Loucy (cell line): ENCODE data around the gene MMP24.
A peak's percentile ranks its signal among the peaks of the same experiment; 100 is the strongest.
"Not testable (repeated sequence)": the region's sequence is repeated elsewhere in the genome, so short reads cannot be mapped to it uniquely, and the experiment has no call there.

ENCODE experiments used
- H2AFZ ChIP-seq: fragments of 200-600 bp; sonication (generic); 2 replicates; pipeline ENCODE4 v1.6.0; 2016; ENCODE audit warnings: antibody characterized with exemption, mild to moderate bottlenecking, low read length, moderate library complexity
- H3F3A ChIP-seq: fragments of 200-600 bp; 2 replicates; pipeline ENCODE4 v1.6.0; 2016; ENCODE audit warnings: antibody characterized with exemption, low read depth, mild to moderate bottlenecking
- H3K27me3 ChIP-seq: fragments of 200-600 bp; sonication (generic); 2 replicates; pipeline ENCODE4 v1.6.1; 2014; ENCODE audit warnings: low read length, mild to moderate bottlenecking; ENCODE audit not compliant: insufficient read depth, poor library complexity, severe bottlenecking
- H3K36me3 ChIP-seq: fragments of 200-600 bp; sonication (generic); 2 replicates; pipeline ENCODE4 v1.6.1; 2016; ENCODE audit warnings: low read length; ENCODE audit not compliant: insufficient read depth
- H3K4me1 ChIP-seq: fragments of 200-600 bp; sonication (generic); 2 replicates; pipeline ENCODE4 v1.5.1; 2014; ENCODE audit warnings: low read length, mild to moderate bottlenecking; ENCODE audit not compliant: insufficient read depth, poor library complexity, severe bottlenecking
- H3K4me2 ChIP-seq: fragments of 200-600 bp; sonication (generic); 2 replicates; pipeline ENCODE4 v1.6.0; 2014; ENCODE audit warnings: antibody characterized with exemption, low read length, low read depth, mild to moderate bottlenecking; ENCODE audit not compliant: poor library complexity, severe bottlenecking
- H3K4me3 ChIP-seq: fragments of 200-600 bp; sonication (generic); 2 replicates; pipeline ENCODE4 v1.5.1; 2014; ENCODE audit warnings: low read length, mild to moderate bottlenecking, mixed read lengths; ENCODE audit not compliant: poor library complexity, severe bottlenecking
- H3K79me2 ChIP-seq: fragments of 200-600 bp; sonication (generic); 2 replicates; pipeline ENCODE4 v1.6.1; 2014; ENCODE audit warnings: low read length; ENCODE audit not compliant: insufficient read depth
- H3K9ac ChIP-seq: fragments of 200-600 bp; sonication (generic); 2 replicates; pipeline ENCODE4 v1.6.0; 2014; ENCODE audit warnings: mild to moderate bottlenecking, low read depth, low read length, moderate library complexity; ENCODE audit not compliant: poor library complexity, severe bottlenecking
- H3K9me2 ChIP-seq: fragments of 200-600 bp; sonication (generic); replicated peaks from 2 replicates; pipeline ENCODE4 v1.6.1; 2016; ENCODE audit warnings: low read depth, low read length, mixed read lengths
- H3K9me3 ChIP-seq: fragments of 200-600 bp; sonication (generic); 2 replicates; pipeline ENCODE4 v1.6.1; 2014; ENCODE audit warnings: mild to moderate bottlenecking, antibody characterized with exemption, low read length, low read depth; ENCODE audit not compliant: insufficient read depth
- H4K20me1 ChIP-seq: fragments of 200-600 bp; sonication (generic); 2 replicates; pipeline ENCODE4 v1.6.0; 2014; ENCODE audit warnings: antibody characterized with exemption, low read length, mild to moderate bottlenecking; ENCODE audit not compliant: insufficient read depth, poor library complexity, severe bottlenecking
- EZH2phosphoT487 ChIP-seq: fragments of 200-600 bp; IDR thresholded peaks from 2 replicates; pipeline ENCODE4 v1.6.1; 2018; ENCODE audit warnings: antibody characterized with exemption, mild to moderate bottlenecking, moderate library complexity, borderline replicate concordance
- TF ChIP-seq, protein P1 (sequence below): fragments of 200-600 bp; sonication (generic); conservative IDR thresholded peaks from 2 replicates; pipeline ENCODE4 v1.5.1; 2014; ENCODE audit warnings: mild to moderate bottlenecking, antibody characterized with exemption, low read length

The MMP24 gene

GRCh38 chr20:35314816-35315631 is 88.5 kb downstream of the MMP24 start:
- H3K9me2 ChIP-seq = no peaks in the 10 kb centered on the region
- H3K9me3 ChIP-seq = no peaks in the 10 kb centered on the region
- no peaks in the 10 kb centered on the region for H3K79me2 ChIP-seq
- no peaks in the 10 kb centered on the region for H3K36me3 ChIP-seq
- H3K27me3 ChIP-seq = no peaks in the 10 kb centered on the region
- H3K4me3 ChIP-seq = no peak overlapping the region
- H3K4me1 ChIP-seq = peaks cover 22% of the 10 kb centered on the region
- no peak for TF ChIP-seq EZH2phosphoT487
- TF ChIP-seq, protein P1, sequence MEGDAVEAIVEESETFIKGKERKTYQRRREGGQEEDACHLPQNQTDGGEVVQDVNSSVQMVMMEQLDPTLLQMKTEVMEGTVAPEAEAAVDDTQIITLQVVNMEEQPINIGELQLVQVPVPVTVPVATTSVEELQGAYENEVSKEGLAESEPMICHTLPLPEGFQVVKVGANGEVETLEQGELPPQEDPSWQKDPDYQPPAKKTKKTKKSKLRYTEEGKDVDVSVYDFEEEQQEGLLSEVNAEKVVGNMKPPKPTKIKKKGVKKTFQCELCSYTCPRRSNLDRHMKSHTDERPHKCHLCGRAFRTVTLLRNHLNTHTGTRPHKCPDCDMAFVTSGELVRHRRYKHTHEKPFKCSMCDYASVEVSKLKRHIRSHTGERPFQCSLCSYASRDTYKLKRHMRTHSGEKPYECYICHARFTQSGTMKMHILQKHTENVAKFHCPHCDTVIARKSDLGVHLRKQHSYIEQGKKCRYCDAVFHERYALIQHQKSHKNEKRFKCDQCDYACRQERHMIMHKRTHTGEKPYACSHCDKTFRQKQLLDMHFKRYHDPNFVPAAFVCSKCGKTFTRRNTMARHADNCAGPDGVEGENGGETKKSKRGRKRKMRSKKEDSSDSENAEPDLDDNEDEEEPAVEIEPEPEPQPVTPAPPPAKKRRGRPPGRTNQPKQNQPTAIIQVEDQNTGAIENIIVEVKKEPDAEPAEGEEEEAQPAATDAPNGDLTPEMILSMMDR = no peak
- H3K4me2 ChIP-seq = no peak overlapping the region
- H3K9ac ChIP-seq = peak overlapping the region; percentile 31
- H3F3A ChIP-seq = no peaks in the 10 kb centered on the region
- H2AFZ ChIP-seq = peak overlapping the region; percentile 41; the same call in 1 of the 2 replicates
- no peaks in the 10 kb centered on the region for H4K20me1 ChIP-seq

- Histone ChIP-seq H3K9ac (peak overlapping the region; percentile 31), H3K4me1 (peaks cover 22% of the 10 kb centered on the region)
- not testable (repeated sequence) for H3K79me2 ChIP-seq, H3K9me2 ChIP-seq, H3K36me3 ChIP-seq, H3K4me3 ChIP-seq, H3K27me3 ChIP-seq, H4K20me1 ChIP-seq, H2AFZ ChIP-seq, H3F3A ChIP-seq, H3K9me3 ChIP-seq, H3K4me2 ChIP-seq
Observed at GRCh38 chr20:35315632-35316020, 89.1 kb downstream of the MMP24 start.

GRCh38 chr20:35316086-35316485 is 89.6 kb downstream of the MMP24 start:
- no peak overlapping the region for H2AFZ ChIP-seq
- H3K9me3 ChIP-seq = no peaks in the 10 kb centered on the region
- H3K4me2 ChIP-seq = no peak overlapping the region
- H3F3A ChIP-seq = no peaks in the 10 kb centered on the region
- H3K27me3 ChIP-seq = no peaks in the 10 kb centered on the region
- no peak for TF ChIP-seq EZH2phosphoT487
- TF ChIP-seq, protein P1 = no peak
- H3K4me3 ChIP-seq = no peak overlapping the region
- peaks cover 22% of the 10 kb centered on the region for H3K4me1 ChIP-seq
- no peaks in the 10 kb centered on the region for H3K36me3 ChIP-seq
- no peak overlapping the region for H3K9ac ChIP-seq
- no peaks in the 10 kb centered on the region for H3K9me2 ChIP-seq
- H3K79me2 ChIP-seq = no peaks in the 10 kb centered on the region
- no peaks in the 10 kb centered on the region for H4K20me1 ChIP-seq
